Measurements from ENCODE around the gene CBLB.

The CBLB gene

GRCh38 chr3:105752791-105753415 is 115.9 kb downstream of the CBLB start:
- H3K9ac ChIP-seq (ENCODE audit: low read length): no peak overlapping the region

GRCh38 chr3:105747696-105748095 is 121.1 kb downstream of the CBLB start:
- H3K4me1 ChIP-seq (ENCODE audit: control insufficient read depth, insufficient read depth, low read length): peaks cover 3% of the 10 kb centered on the region; the same call in 1 of the 2 replicates
- H3K9me3 ChIP-seq (ENCODE audit: control insufficient read depth, insufficient read depth, low read depth, low read length): no peaks in the 10 kb centered on the region
- peaks cover 6% of the 10 kb centered on the region; the same call in 1 of the 2 replicates for H3K36me3 ChIP-seq (ENCODE audit: control insufficient read depth, insufficient read depth, low read length)
- no peak overlapping the region for H3K27ac ChIP-seq (ENCODE audit: low read depth, low read length)
- H3K27me3 ChIP-seq (ENCODE audit: control insufficient read depth, insufficient read depth, low read length): no peaks in the 10 kb centered on the region
- no peak overlapping the region for H3K4me3 ChIP-seq (ENCODE audit: low read depth, low read length)
- H3K9ac ChIP-seq (ENCODE audit: low read length): no peak overlapping the region

More at GRCh38 chr3:105752791-105753415, 115.9 kb downstream of the CBLB start:
- Histone ChIP-seq H3K9me3 (ENCODE audit: control insufficient read depth, insufficient read depth, low read depth, low read length) (no peaks in the 10 kb centered on the region), H3K36me3 (ENCODE audit: control insufficient read depth, insufficient read depth, low read length) (no peaks in the 10 kb centered on the region), H3K4me1 (ENCODE audit: control insufficient read depth, insufficient read depth, low read length) (no peaks in the 10 kb centered on the region), H3K27ac (ENCODE audit: low read depth, low read length) (no peak overlapping the region), H3K27me3 (ENCODE audit: control insufficient read depth, insufficient read depth, low read length) (no peaks in the 10 kb centered on the region), H3K4me3 (ENCODE audit: low read depth, low read length) (no peak overlapping the region)

GRCh38 chr3:105747060-105747541 is 121.7 kb downstream of the CBLB start:
- Histone ChIP-seq H3K9ac (ENCODE audit: low read length) (no peak overlapping the region), H3K4me1 (ENCODE audit: control insufficient read depth, insufficient read depth, low read length) (peaks cover 3% of the 10 kb centered on the region; the same call in 1 of the 2 replicates), H3K4me3 (ENCODE audit: low read depth, low read length) (no peak overlapping the region), H3K36me3 (ENCODE audit: control insufficient read depth, insufficient read depth, low read length) (peaks cover 6% of the 10 kb centered on the region; the same call in 1 of the 2 replicates), H3K9me3 (ENCODE audit: control insufficient read depth, insufficient read depth, low read depth, low read length) (no peaks in the 10 kb centered on the region), H3K27ac (ENCODE audit: low read depth, low read length) (no peak overlapping the region), H3K27me3 (ENCODE audit: control insufficient read depth, insufficient read depth, low read length) (no peaks in the 10 kb centered on the region)

GRCh38 chr3:105746231-105746996 is 122.4 kb downstream of the CBLB start:
- Histone ChIP-seq H3K27me3 (ENCODE audit: control insufficient read depth, insufficient read depth, low read length) (no peaks in the 10 kb centered on the region), H3K4me1 (ENCODE audit: control insufficient read depth, insufficient read depth, low read length) (peaks cover 3% of the 10 kb centered on the region; the same call in 1 of the 2 replicates), H3K27ac (ENCODE audit: low read depth, low read length) (no peak overlapping the region), H3K4me3 (ENCODE audit: low read depth, low read length) (no peak overlapping the region), H3K9ac (ENCODE audit: low read length) (no peak overlapping the region), H3K36me3 (ENCODE audit: control insufficient read depth, insufficient read depth, low read length) (peaks cover 6% of the 10 kb centered on the region; the same call in 1 of the 2 replicates), H3K9me3 (ENCODE audit: control insufficient read depth, insufficient read depth, low read depth, low read length) (no peaks in the 10 kb centered on the region)

GRCh38 chr3:105745046-105745445 is 123.8 kb downstream of the CBLB start:
- Histone ChIP-seq H3K27ac (ENCODE audit: low read depth, low read length) (no peak overlapping the region), H3K36me3 (ENCODE audit: control insufficient read depth, insufficient read depth, low read length) (peaks cover 9% of the 10 kb centered on the region), H3K27me3 (ENCODE audit: control insufficient read depth, insufficient read depth, low read length) (no peaks in the 10 kb centered on the region), H3K9me3 (ENCODE audit: control insufficient read depth, insufficient read depth, low read depth, low read length) (no peaks in the 10 kb centered on the region), H3K4me3 (ENCODE audit: low read depth, low read length) (no peak overlapping the region), H3K4me1 (ENCODE audit: control insufficient read depth, insufficient read depth, low read length) (peaks cover 3% of the 10 kb centered on the region; the same call in 1 of the 2 replicates), H3K9ac (ENCODE audit: low read length) (no peak overlapping the region)

- H3K9ac ChIP-seq (ENCODE audit: low read length): no peak overlapping the region
- no peak overlapping the region for H3K27ac ChIP-seq (ENCODE audit: low read depth, low read length)
- peaks cover 3% of the 10 kb centered on the region; the same call in 1 of the 2 replicates for H3K4me1 ChIP-seq (ENCODE audit: control insufficient read depth, insufficient read depth, low read length)
- no peak overlapping the region for H3K4me3 ChIP-seq (ENCODE audit: low read depth, low read length)
- no peaks in the 10 kb centered on the region for H3K27me3 ChIP-seq (ENCODE audit: control insufficient read depth, insufficient read depth, low read length)
- peaks cover 9% of the 10 kb centered on the region for H3K36me3 ChIP-seq (ENCODE audit: control insufficient read depth, insufficient read depth, low read length)
- H3K9me3 ChIP-seq (ENCODE audit: control insufficient read depth, insufficient read depth, low read depth, low read length): no peaks in the 10 kb centered on the region
These were observed 124.6 kb downstream of the CBLB start for GRCh38 chr3:105744202-105744601.

- Histone ChIP-seq H3K27me3 (ENCODE audit: control insufficient read depth, insufficient read depth, low read length) (no peaks in the 10 kb centered on the region), H3K9ac (ENCODE audit: low read length) (no peak overlapping the region), H3K27ac (ENCODE audit: low read depth, low read length) (no peak overlapping the region), H3K4me3 (ENCODE audit: low read depth, low read length) (no peak overlapping the region), H3K4me1 (ENCODE audit: control insufficient read depth, insufficient read depth, low read length) (no peaks in the 10 kb centered on the region), H3K36me3 (ENCODE audit: control insufficient read depth, insufficient read depth, low read length) (peaks cover 5% of the 10 kb centered on the region; the same call in 1 of the 2 replicates), H3K9me3 (ENCODE audit: control insufficient read depth, insufficient read depth, low read depth, low read length) (no peaks in the 10 kb centered on the region)
These were observed 135.5 kb downstream of the CBLB start for GRCh38 chr3:105733356-105733755.

GRCh38 chr3:105731686-105732085 is 137.1 kb downstream of the CBLB start:
- Histone ChIP-seq H3K4me1 (ENCODE audit: control insufficient read depth, insufficient read depth, low read length) (no peaks in the 10 kb centered on the region), H3K27me3 (ENCODE audit: control insufficient read depth, insufficient read depth, low read length) (no peaks in the 10 kb centered on the region), H3K9me3 (ENCODE audit: control insufficient read depth, insufficient read depth, low read depth, low read length) (0 out of 2 replicates have a peak, but pooled peaks cover 2% of the 10 kb centered on the region), H3K9ac (ENCODE audit: low read length) (no peak overlapping the region), H3K4me3 (ENCODE audit: low read depth, low read length) (no peak overlapping the region), H3K27ac (ENCODE audit: low read depth, low read length) (no peak overlapping the region), H3K36me3 (ENCODE audit: control insufficient read depth, insufficient read depth, low read length) (peaks cover 7% of the 10 kb centered on the region; the same call in 1 of the 2 replicates)

GRCh38 chr3:105730801-105731354 is 137.9 kb downstream of the CBLB start:
- no peak overlapping the region for H3K9ac ChIP-seq (ENCODE audit: low read length)
- no peak overlapping the region for H3K27ac ChIP-seq (ENCODE audit: low read depth, low read length)
- H3K4me1 ChIP-seq (ENCODE audit: control insufficient read depth, insufficient read depth, low read length): no peaks in the 10 kb centered on the region
- H3K4me3 ChIP-seq (ENCODE audit: low read depth, low read length): no peak overlapping the region
- H3K27me3 ChIP-seq (ENCODE audit: control insufficient read depth, insufficient read depth, low read length): no peaks in the 10 kb centered on the region
- peaks cover 7% of the 10 kb centered on the region; the same call in 1 of the 2 replicates for H3K36me3 ChIP-seq (ENCODE audit: control insufficient read depth, insufficient read depth, low read length)
- 0 out of 2 replicates have a peak, but pooled peaks cover 5% of the 10 kb centered on the region for H3K9me3 ChIP-seq (ENCODE audit: control insufficient read depth, insufficient read depth, low read depth, low read length)

- H3K9me3 ChIP-seq (ENCODE audit: control insufficient read depth, insufficient read depth, low read depth, low read length): 0 out of 2 replicates have a peak, but pooled peaks cover 5% of the 10 kb centered on the region
- peaks cover 7% of the 10 kb centered on the region; the same call in 1 of the 2 replicates for H3K36me3 ChIP-seq (ENCODE audit: control insufficient read depth, insufficient read depth, low read length)
- no peaks in the 10 kb centered on the region for H3K4me1 ChIP-seq (ENCODE audit: control insufficient read depth, insufficient read depth, low read length)
- H3K27me3 ChIP-seq (ENCODE audit: control insufficient read depth, insufficient read depth, low read length): no peaks in the 10 kb centered on the region
- H3K27ac ChIP-seq (ENCODE audit: low read depth, low read length): no peak overlapping the region
- H3K9ac ChIP-seq (ENCODE audit: low read length): no peak overlapping the region
- H3K4me3 ChIP-seq (ENCODE audit: low read depth, low read length): no peak overlapping the region
These were observed 139.1 kb downstream of the CBLB start for GRCh38 chr3:105729667-105730066.
